ENCODE measurements around the gene ST3GAL4.

The ST3GAL4 gene

GRCh38 chr11:126459691-126460281, 104.3 kb downstream of the ST3GAL4 start:
- H3K27ac ChIP-seq = no peak overlapping the region
- TF ChIP-seq CTCF (conservative IDR thresholded peaks at IDR 0.05) (no peak), ZFX (IDR thresholded peaks at IDR 0.05) (no peak)

- TF ChIP-seq ZFX (IDR thresholded peaks at IDR 0.05) = no peak
- no peak for TF ChIP-seq CTCF (conservative IDR thresholded peaks at IDR 0.05)
- H3K27ac ChIP-seq = no peak overlapping the region
Measured at GRCh38 chr11:126460417-126461095, 105.1 kb downstream of the ST3GAL4 start.

- no peak overlapping the region for H3K27ac ChIP-seq
- TF ChIP-seq ZFX (IDR thresholded peaks at IDR 0.05) (no peak), CTCF (conservative IDR thresholded peaks at IDR 0.05) (no peak)
Measured at GRCh38 chr11:126461096-126461440, 105.6 kb downstream of the ST3GAL4 start.

GRCh38 chr11:126461996-126462395, 106.5 kb downstream of the ST3GAL4 start:
- H3K27ac ChIP-seq = no peak overlapping the region
- no peak for TF ChIP-seq CTCF (conservative IDR thresholded peaks at IDR 0.05)
- no peak for TF ChIP-seq ZFX (IDR thresholded peaks at IDR 0.05)

- no peak for TF ChIP-seq ZFX (IDR thresholded peaks at IDR 0.05)
- TF ChIP-seq CTCF (conservative IDR thresholded peaks at IDR 0.05) = no peak
- H3K27ac ChIP-seq = no peak overlapping the region
Measured at GRCh38 chr11:126462422-126462821, 106.9 kb downstream of the ST3GAL4 start.
